ENCODE measurements around the gene METTL25. TPM values are rescaled to one million over a fixed set of nuclear protein-coding genes. Genes with fewer than 3 reads are reported as not detected.

Gene METTL25
- total RNA-seq, 5 donors from 2014 or later (not counting 1 experiment from before 2014, with no cell fraction given), result 14.5 to 19.7 (median 19.0) TPM

- no peak overlapping the region for H3K4me3 Mint-ChIP-seq
- H3K4me1 Mint-ChIP-seq, result no peaks in the 10 kb centered on the region
- ATAC-seq (replicated peaks in 1 of 4), result no peak
Observed at GRCh38 chr12:82525616-82526015, 167.3 kb downstream of the METTL25 start.

GRCh38 chr12:82527165-82527780, 168.9 kb downstream of the METTL25 start:
- ATAC-seq (replicated peaks in 1 of 4), result no peak
- no peak overlapping the region for H3K4me3 Mint-ChIP-seq
- no peaks in the 10 kb centered on the region for H3K4me1 ChIP-seq (ENCODE audit: control insufficient read depth in 1 of 2, extremely low read depth in 1 of 2, insufficient read depth in 2 of 2, low read length in 2 of 2)
- no peaks in the 10 kb centered on the region for H3K4me1 Mint-ChIP-seq
- no peaks in the 10 kb centered on the region for H3K9me3 Mint-ChIP-seq
- peaks cover 0 to 3% of the 10 kb centered on the region in 2 experiments for H3K27me3 ChIP-seq (replicated peaks in 1 of 2; ENCODE audit: control insufficient read depth in 2 of 2, extremely low read depth in 1 of 2, insufficient read depth in 2 of 2, low read length in 1 of 2)
- peak in 3 of 35 experiments; percentile 1 to 38 (median 2) for DNase-seq
- no peaks in the 10 kb centered on the region for H3K9me3 ChIP-seq
- POLR2A ChIA-PET, result no interaction called here
- H3K36me3 Mint-ChIP-seq, result no peaks in the 10 kb centered on the region
- CTCF ChIA-PET, result no interaction called here
- no peaks in the 10 kb centered on the region for H3K36me3 ChIP-seq (ENCODE audit: control insufficient read depth in 2 of 2, extremely low read depth in 1 of 2, insufficient read depth in 1 of 2, low read length in 1 of 2)
- H3K27ac ChIP-seq (ENCODE audit: low read length), result no peak overlapping the region
- H3K27ac Mint-ChIP-seq, result no peak overlapping the region
- 0% methylated on average over 1 of the region's 5 CpGs for WGBS (ENCODE audit: insufficient coverage)
- H3K27me3 Mint-ChIP-seq, result peaks cover 3 to 5% of the 10 kb centered on the region in 2 donors
- H3K4me3 ChIP-seq (ENCODE audit: control insufficient read depth in 1 of 2, extremely low read depth in 1 of 2, low read length in 1 of 2), result no peak overlapping the region

More at GRCh38 chr12:82525616-82526015, 167.3 kb downstream of the METTL25 start:
- peaks cover 3 to 5% of the 10 kb centered on the region in 2 donors for H3K27me3 Mint-ChIP-seq
- ChIA-PET POLR2A (interaction anchor here in 1 of 2 donors (0.5 kb wide), 1 partner anchor 247 kb away, joined by 9 read pairs; no protein-coding TSS in a partner anchor), CTCF (interaction anchor here in 1 of 2 donors (0.6 kb wide), 2 partner anchors 1554 to 1658 kb away, joined by 3 to 4 read pairs; no protein-coding TSS in a partner anchor)
- H3K9me3 Mint-ChIP-seq, result no peaks in the 10 kb centered on the region
- Histone ChIP-seq H3K27me3 (replicated peaks in 1 of 2; ENCODE audit: control insufficient read depth in 2 of 2, extremely low read depth in 1 of 2, insufficient read depth in 2 of 2, low read length in 1 of 2) (no peaks in the 10 kb centered on the region), H3K36me3 (ENCODE audit: control insufficient read depth in 2 of 2, extremely low read depth in 1 of 2, insufficient read depth in 1 of 2, low read length in 1 of 2) (no peaks in the 10 kb centered on the region), H3K27ac (ENCODE audit: low read length) (no peak overlapping the region), H3K4me3 (ENCODE audit: control insufficient read depth in 1 of 2, extremely low read depth in 1 of 2, low read length in 1 of 2) (no peak overlapping the region), H3K4me1 (ENCODE audit: control insufficient read depth in 1 of 2, extremely low read depth in 1 of 2, insufficient read depth in 2 of 2, low read length in 2 of 2) (no peaks in the 10 kb centered on the region), H3K9me3 (no peaks in the 10 kb centered on the region)
- WGBS (ENCODE audit: insufficient coverage), result no CpG with 5 or more reads among the region's 2 CpGs
- H3K27ac Mint-ChIP-seq, result no peak overlapping the region
- no peaks in the 10 kb centered on the region for H3K36me3 Mint-ChIP-seq
- DNase-seq, result no peak

Other genes starting within 250 kb of the METTL25 start
- gene CCDC59, start 142 bp upstream of the METTL25 start, total RNA-seq, result 100 to 1,000 TPM in 2 of 5 donors, 10 to 100 TPM in 3; 44.5 to 160 (median 47.3) TPM